M059J (cell line): ENCODE measurements around the gene C15orf61. TPM values are rescaled to one million over a fixed set of nuclear protein-coding genes. Genes with fewer than 3 reads are reported as not detected.
A peak's percentile ranks its signal among the peaks of the same experiment; 100 is the strongest.

ENCODE experiments used
- DNase-seq: peaks from one replicate; pipeline ENCODE4 v3.0.0-alpha.2; 2012; ENCODE audit warnings: low read depth
- total RNA-seq: library from RNA; depleted of rRNA; stranded (reverse); fragments of >200 nt; shearing (Covaris generic); gene quantifications from 2 replicates; pipeline ENCODE4 v1.2.3, GENCODE V29; 2014

The C15orf61 gene
- total RNA-seq, 1 experiment from 2014 or later, result 2.9 TPM

DNA sequence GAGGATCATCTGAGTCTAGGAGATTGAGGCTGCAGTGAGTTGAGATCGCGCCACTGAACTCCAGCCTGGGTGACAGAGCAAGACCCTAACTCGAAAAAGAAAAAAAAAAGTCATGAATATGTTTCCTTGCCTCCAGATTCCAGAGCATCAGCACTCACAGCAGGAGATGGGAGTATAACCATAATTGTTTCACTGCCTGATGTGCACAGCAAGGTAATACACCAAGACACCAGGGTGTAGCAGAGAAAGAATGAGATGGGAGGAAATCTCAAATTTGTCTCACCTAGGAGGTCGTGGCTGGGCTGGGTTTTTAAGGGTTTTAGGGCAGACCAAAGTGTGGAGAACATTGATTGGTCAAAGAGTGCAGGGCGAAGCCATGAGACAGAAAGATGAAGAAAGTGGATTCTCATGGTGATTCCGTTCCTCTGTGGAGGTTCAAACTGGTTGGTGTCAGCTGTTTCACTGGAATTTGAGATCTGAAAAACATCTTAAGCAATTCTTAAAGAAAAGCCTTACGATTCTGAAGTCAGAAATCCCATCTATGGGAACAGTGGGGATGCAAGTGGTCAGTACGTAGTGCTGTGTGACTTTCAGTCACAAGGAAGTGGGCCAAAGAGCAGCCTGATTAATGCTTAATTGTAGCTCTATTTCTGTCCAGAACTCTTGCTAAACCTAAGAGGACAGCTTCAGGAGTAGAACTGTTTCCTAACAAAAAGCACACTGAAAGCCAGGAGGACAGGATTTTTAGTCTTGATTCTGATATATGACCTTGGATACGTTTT, 7.8 kb upstream of the C15orf61 start:
- DNase-seq, result no peak

DNA sequence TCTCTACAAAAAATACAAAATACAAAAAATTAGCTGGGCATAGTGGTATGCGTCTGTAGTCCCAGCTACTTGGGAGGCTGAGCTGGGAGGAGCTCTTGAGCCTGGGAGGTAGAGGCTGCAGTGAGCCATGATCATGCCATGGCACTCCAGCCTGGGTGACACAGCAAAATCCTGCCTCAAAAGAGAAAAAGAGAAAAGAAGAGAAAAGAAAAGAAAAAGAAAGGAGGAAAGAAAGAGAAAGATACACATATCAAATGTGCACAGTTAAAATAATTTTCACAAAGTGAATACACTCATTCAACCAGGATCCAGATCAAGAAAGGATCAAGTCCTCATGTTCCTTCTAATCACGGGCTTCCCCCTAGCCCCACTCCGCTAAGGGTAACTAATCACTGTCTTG, 5.8 kb upstream of the C15orf61 start:
- no peak for DNase-seq

DNA sequence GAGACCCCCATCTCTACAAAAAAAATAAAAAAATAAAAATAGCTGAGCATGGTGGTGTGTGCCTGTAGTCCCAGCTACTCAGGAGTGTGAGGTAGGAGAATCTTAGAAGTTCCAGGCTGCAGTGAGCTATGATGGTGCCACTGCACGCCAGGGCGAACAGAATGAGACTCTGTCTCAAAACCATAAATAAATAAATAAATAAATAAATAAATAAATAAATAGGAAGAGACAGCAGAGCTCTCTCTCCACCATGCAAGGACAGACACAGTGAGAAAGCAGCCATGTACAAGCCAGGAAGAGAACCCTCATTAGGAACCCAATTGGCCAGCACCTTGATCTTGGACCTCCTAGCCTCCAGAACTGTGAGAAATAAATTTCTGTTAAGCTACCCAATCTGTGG, 5.4 kb upstream of the C15orf61 start:
- no peak for DNase-seq

DNA sequence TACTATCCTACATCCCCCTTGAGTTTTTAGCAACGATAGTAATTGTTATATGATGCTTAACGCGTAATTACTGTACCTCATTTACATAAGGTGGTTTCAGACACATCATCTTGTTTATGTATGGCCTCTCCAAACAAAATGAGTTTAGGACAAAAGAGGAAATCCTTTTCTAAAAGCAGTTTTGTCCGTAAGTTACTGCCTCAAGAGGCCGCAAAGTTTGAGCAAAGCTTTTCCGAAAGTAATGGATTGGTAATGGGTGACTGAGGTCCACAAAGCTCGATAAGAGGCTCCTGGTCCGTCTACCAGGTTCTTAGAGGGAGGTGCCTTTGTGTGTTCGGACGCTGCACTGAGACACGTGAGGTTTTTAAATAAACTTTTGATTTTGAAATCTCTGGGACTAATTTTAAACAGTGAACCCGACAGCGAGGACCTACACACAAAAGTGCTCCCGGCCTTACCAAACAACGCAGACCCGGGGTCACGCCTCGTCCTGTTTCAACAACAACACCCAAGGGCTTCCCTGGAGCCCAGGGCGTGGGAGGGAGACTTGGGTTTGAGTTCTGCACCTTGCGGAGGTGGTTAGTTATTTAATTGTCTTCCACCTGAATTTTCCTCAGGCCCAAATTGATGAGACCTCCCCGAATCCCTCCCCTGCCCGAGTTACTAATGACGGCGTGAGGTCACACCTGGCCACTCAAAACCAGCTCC, 456 bp upstream of the C15orf61 start:
- no peak for DNase-seq

DNA sequence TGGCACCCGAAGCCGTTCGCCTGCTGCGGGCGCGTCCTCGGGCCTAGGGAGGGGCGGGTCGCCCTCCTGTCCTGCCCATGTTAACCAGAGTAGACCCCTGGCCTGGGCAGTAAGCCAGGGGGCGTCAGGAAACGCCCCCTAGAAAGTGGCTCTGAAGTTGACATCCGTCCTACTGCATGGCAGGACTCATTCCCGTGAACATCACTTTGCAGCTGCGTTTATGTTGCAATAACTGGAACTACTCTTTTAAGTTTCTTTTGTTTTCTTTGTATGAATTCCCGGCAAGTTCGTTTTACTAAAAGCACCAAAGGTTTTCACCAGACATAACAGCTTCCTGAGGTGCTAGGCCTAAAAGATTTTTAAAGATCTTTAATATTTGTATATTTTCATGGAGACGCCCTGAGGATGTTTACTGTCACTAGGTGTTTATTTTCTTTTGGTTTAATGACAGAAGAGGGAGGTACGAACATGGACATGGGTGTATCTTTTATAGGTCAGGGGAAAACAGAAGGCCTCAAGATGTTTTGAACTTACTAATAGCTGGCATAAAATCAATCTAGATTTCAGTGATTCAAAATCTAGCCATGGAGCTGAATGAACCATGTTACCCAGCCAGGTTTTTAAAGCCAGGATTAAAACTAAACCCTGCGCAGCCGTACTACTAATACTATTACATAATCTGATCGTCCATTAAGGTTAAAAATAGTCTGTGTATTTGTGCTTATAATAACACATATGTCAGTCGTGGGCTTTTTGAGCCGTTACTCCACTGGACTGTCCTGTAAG, 1.0 kb downstream of the C15orf61 start:
- peak; percentile 60 for DNase-seq

DNA sequence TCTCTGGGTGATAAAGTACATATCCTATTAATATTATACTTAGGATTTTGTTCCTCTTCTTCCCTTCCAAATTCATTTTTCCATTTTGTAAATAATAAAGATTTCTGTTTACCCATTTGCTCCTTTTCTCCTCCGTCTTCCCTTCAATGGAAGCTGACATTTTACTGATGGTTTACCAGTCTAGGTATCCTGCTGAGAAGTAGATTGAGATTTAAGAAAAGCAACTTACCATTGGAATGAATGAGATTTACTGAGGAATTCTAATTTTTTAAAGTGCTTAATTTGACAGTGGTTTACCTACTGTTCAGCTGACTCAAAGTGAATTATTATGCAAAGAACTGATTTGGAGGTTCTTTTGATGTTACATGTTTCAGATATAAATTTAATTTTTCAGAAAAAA, 2.4 kb downstream of the C15orf61 start:
- DNase-seq, result no peak

DNA sequence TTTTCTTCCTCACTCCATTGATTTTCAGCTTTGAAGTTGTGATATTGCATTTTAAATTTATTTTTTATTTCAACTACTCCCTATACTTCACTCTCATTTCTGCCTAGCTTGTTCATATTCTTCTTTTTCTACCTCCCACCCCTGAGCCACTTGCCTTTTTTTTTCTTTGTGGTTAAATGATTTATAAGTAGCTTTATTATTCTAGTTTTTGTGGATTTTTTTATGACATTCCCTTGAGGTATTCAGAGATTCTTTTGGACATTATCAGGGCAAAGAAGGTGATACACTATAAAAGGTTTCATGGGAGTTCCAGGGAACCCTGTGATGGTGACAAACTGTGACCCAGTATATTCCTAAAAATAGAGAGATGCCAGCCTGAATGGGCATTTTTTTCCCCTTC, 3.3 kb downstream of the C15orf61 start:
- peak; percentile 52 for DNase-seq

DNA sequence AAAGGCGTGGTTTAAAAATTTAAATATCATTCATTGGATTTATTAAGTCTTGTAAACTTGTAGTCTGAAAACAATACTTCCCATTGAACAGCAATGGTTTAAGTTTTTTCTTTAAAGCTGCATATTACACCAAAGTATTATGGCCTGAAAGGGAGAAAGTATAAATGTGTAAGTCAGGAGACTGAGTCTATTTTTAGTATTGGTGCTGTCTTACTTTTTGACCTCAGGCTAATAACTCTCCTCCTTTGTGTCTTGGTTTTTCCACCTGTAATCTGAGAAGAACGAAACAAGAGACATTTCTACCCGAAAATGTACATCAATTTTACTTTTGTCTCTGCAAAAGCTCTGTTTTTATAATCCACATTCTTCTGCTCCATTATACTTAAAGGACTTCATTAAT, 7.6 kb downstream of the C15orf61 start:
- no peak for DNase-seq

DNA sequence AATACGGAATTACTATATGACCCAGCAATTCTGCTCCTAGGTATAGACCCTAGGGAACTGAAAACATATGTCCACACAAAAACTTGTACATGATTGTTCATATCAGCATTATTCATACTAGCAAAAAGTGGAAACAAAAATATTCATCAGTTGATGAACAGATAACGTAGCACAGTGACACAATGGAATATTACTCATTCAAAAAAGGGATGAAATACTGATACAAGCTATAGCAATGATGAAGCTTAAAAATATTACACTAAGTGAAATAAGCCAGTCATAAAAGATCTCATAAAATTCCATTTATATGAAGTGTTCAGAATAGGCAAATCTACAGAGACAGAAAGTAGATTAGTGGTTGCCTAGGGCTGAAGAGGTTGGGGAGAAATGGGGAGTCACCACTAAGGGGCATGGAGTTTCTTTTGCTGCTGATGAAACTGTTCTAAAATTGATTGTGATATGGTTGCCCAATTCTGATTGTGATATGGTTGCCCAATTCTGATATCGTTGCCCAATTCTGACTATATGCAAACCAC, 10.5 kb downstream of the C15orf61 start:
- DNase-seq, result peak; percentile 78

DNA sequence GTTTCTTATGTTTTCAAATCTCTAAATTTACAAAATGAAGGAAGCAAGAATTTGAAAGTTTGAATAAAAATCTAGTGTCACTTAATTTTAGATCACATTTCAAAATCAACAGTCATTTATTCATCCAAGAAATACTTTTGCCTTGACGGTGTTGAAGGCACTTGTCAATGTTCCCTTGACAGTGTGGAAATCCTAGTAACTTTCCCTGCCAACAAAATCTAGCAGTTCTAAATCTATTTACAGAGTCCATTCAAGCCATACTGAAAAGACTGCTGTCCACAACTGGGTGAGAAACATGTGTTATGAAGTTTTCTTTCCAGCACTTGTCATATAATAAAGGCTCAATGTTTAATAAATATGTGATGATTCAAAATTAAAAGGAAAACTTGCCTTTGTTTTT, 12.9 kb downstream of the C15orf61 start:
- no peak for DNase-seq

DNA sequence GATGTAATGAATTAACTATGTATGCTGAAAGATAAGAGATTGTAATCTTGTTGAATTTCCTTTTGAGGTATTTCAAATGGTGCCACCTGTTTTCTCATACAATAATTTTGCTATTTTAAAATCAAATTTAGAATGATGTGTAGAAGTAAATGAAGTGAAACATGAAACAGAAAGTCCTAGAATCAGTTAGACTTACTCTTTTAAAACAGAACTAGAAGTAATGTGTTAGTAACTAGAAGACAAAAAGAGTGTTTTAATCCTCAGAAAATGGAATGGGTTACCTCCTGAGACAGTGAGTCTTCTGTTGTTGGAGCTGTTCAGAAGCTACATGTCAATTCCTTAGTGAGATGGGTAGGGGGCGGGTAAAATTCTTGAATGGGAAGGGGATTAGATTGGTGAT, 13.4 kb downstream of the C15orf61 start:
- DNase-seq, result no peak

DNA sequence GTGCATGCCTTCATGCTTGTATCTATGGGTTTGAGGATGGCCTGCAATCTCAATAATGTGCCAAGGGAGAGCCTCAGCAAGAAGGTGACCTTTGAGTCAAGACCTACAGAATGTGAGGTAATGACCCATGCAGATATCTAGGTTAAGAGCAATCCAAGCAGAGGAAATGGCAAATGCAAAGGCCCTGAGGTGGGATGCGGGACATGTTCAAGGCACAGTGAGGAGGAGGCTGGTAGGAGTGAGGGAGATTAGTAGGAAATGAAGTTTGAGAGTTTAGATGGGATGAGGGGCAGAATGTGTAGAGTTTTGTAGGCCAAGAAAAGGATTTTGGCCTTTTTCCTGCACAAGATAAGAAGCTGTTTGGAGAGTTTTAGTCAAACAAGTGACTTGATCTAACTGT, 16.8 kb downstream of the C15orf61 start:
- no peak for DNase-seq

DNA sequence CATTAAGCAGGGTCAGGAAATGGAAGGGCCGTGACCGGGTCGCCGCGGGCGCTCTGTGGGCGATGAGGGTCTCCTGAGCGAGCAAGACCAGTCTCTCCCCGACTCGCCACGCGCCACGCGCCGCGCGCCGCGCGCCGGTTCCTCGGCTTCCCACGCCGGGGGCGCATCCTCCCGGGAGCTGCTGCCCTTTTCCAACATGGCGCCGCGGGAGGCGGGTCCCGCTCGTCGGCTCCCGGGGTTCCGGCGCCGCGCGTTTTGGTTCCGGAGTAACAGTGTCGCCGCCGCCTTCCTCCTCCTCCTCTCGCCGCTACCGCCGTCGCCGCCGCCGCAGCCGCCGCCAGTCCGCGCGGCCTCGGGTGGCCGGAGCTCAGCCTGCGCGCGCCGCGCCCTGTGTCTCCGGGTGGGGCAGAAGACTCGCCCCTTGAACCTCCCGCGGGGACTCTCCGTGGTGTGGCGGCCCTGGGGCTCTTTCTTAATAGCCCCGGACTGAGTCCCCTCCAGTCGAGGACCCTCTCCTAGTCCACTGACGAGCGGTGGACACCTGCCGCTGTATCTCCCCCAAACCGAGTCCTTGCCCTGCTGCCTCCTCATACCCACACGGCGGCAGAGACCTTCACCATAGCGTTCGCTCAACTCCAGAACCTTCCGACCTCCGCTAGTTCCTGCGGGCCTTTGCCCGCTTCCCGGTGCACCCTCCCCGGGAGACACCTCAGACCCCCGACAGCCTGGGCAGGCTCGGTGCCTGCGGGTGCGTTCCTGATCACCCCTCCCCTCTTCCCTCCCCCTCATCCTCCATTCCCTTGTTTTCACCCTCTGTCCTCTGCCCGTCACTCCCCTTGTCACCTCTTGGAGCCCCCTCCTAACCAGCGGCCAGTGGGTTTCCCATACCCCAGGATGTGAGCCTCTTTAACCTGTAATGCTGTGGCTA, 21.8 kb downstream of the C15orf61 start, which contains the start of gene MAP2K5:
Gene MAP2K5, plus strand, starts transcription at position 284 of the 928 bp plus-strand sequence. Its CDS starts 633 bp downstream, at position 917.
- peak; percentile 72 for DNase-seq

DNA sequence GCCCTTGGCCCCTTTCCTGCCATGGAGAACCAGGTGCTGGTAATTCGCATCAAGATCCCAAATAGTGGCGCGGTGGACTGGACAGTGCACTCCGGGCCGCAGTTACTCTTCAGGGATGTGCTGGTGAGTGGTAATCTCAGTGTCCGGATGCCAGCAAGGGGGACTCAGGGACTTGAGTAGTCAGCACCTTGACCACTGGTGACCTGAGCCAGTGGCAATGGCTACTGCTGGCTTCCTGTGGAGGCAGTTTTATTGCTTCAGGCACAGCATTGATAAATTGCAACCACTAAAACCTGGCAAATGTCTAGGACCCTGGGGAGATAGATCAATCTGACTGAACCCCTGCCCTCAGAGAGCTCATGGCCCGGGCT, 22.4 kb downstream of the C15orf61 start:
- DNase-seq, result peak; percentile 38

DNA sequence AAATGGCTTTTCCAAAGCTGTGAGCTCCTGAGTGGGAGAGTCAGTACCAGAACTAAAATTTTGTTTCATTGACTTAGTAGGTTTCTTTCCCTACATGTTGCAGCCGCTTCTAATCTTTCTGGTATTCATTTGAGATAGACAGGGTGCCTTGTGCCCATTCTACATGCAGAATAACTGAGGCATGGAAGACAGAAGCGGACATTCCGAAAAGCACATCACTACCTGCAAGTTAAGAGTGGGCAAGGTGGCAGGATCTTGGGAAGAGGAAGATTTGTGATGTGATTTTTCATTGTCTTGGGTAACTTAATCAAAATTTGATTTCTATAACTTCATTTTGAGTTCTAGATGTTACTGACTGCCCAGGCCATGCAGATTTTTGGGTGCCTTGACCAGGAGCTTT, 23.5 kb downstream of the C15orf61 start:
- DNase-seq, result no peak

DNA sequence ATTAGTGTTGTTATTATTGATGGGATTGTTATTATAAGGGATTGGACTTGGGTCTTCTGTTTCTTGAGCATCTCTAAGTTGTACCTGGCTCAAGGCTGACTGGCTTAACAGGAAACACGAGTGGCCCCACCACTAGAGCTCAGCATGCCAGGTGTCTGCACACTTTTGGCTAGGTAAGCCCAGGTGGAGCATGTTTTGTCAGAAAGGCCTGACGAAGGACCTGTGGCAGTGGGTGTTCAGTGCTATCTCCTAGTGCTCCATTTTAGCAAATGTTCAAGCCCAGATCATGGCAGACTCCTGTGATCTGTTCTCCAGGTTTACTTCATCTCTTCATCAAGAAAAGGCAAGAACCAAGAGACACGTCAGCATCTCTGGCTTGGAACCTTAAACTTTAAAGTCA, 24.9 kb downstream of the C15orf61 start:
- DNase-seq, result no peak

DNA sequence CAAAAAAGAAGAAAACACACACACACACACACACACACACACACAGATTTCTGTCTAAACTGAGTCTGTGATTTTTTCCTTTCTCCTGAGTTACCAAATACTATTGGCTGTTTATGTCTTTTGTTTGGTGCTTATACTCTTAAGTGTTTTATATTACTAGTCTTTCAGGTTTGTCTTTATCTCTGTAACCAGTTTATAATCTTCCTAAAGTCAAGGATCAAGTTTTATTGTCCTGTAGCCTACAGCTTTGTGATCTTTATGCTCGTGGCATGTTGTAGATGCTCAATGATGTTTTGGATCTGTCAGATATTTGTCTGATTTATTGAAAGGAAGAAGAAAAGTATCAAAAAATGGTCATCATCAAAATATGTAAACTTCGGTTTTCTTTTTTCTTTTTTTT, 26.1 kb downstream of the C15orf61 start:
- no peak for DNase-seq

DNA sequence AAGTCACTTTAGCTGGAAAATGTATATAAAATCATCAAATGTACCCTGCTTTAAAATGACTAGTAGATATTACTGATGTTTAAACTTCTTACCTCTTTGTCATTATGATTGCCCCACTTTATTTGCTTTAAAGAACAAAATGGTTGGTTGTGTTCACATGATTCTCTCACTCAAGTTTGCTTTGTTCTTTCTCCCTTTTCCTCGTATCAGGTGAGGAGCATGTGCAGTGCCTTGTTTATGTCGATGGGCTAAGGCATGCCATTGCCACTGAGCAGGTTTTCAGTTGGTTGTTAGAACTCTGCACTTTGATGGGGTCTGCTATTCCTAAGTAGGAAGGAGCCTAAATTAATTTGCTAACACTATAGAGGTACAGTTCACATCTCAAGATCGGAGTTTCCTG, 26.9 kb downstream of the C15orf61 start:
- DNase-seq, result no peak

DNA sequence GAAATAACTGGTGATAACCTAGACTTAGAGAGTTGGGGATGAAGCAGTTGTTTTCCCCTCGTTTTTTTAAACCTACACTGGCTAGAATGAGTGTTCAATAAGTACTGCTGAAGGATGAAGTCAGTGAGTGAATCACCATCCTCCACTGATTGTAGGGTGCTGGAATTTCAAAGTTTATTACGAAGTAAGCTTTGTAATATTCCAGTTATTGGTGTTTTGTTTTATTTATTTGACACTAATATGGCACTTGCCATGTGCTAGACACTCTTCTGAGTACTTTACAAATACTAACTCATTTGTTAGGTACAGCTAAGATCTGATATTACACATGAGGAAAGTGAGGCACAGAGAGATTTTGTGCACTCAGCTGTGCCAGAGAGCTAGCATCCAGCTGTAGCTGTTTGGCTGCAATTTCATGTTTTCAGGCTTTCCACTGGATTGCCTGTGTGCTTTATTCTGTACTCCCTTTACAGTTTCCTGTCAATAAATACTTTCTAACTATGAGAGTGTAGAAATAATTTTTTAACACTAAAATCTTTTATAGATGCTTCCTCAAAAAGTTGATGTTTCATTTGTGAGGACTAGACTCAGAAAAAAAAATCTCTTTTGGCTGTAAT, 27.4 kb downstream of the C15orf61 start:
- peak; percentile 30 for DNase-seq

DNA sequence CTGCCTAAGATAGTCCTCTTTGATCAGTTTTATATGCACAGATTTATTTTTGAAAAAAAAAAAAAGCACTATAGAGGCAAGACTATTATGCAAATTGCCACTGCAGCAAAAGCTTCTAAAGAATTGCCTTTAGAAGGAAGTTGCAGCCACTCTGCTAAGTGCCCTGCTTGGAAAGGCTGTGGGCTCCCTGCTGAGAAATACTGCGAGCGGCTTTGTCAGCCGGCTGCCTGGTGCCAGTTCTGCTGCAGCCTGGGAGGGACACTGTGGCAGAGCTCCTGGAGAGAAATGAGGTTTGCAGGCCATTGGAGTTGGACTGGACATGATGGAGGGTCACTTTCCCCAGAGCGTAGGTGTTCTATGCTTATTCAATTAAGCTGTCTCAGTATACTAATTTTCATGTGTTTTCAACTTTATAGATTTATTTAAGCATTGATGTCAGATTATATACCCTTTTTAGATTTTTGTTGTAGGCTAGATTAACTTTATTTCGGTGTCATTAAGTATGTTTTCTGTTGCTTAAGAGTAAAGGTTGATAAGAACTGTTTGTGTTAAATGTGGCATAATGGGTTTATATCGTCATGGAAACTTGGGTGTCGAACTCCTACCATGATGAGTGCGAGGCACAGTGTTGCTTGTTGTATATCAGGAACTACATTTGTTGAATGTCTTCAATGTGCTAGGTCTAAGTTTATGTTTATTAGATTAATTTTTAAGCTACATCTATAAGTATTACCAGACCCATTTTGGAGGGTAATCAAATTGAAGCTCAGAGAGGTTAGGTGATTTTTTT, 28.1 kb downstream of the C15orf61 start:
- no peak for DNase-seq
